K562 (cell line): ENCODE results near the gene PRDM10. TPM values are rescaled to one million over a fixed set of nuclear protein-coding genes. Genes with fewer than 3 reads are reported as not detected.

Source experiments
- ATAC-seq: fragments of 200-7000 bp; cut with Tn5 transposase; 3 replicates; pipeline ENCODE4 v1.9.1; 2020; ENCODE audit warnings: moderate library complexity
- BruUV-seq: library from RNA; stranded (reverse); fragments of 400-500 nt; replicated peaks from 2 replicates; lab custom pipeline; 2021; lab: Mats Ljungman, UMichigan
- CTCF ChIA-PET: fragments of 300-600 bp; formaldehyde crosslinking; extraction: SDS; loops from one replicate; lab custom pipeline; 2021; ENCODE audit warnings: low intra/inter-chr PET ratio; lab: Yijun Ruan, JAX
- POLR2A ChIA-PET: fragments of 300-600, 350-650 bp; sonication (Branson Sonifier 250); formaldehyde crosslinking; extraction: SDS; loops from one replicate; lab custom pipeline; 2021; ENCODE audit warnings: antibody characterized with exemption, inconsistent platforms; lab: Yijun Ruan, JAX
- DNase-seq, 4 experiments: peaks; one replicate each; pipeline versions ENCODE4 v3.0.0 to v3.0.0-alpha.2; 2011 to 2018; ENCODE audit warnings: low spot score in 3 of 4, mixed read lengths in 3 of 4; ENCODE audit errors: extremely low read depth in 1 of 4
- FAIRE-seq: peaks from 2 replicates; lab custom pipeline; 2011; peaks lifted over from hg19 to GRCh38; lab: Jason Lieb, UNC
- H2AFZ ChIP-seq: 2 replicates; pipeline ENCODE4 v1.6.0; 2011; ENCODE audit warnings: low read depth, low read length, control low read depth, inconsistent platforms
- H3K27ac ChIP-seq: fragments of 200-600 bp; 3 replicates; pipeline ENCODE4 v1.8.0; 2011; ENCODE audit warnings: low read depth, mild to moderate bottlenecking, control low read depth, inconsistent platforms, low read length, moderate library complexity, mixed read lengths; ENCODE audit errors: extremely low read depth
- H3K27me3 ChIP-seq, 2 experiments: fragments of 300-600 bp in 1 of 2; 2 replicates in 1 of 2; 3 replicates in 1 of 2; pipeline versions ENCODE4 v1.6.0 to v1.8.0; 2011; ENCODE audit warnings: inconsistent platforms in 2 of 2, low read length in 2 of 2, mild to moderate bottlenecking in 1 of 2, mixed read lengths in 1 of 2, moderate library complexity in 1 of 2; ENCODE audit not compliant: control insufficient read depth in 2 of 2, insufficient read depth in 2 of 2
- H3K36me3 ChIP-seq: fragments of 300-600 bp; 3 replicates; pipeline ENCODE4 v1.8.0; 2011; ENCODE audit warnings: mild to moderate bottlenecking, low read length, inconsistent platforms; ENCODE audit not compliant: control insufficient read depth, insufficient read depth
- H3K4me1 ChIP-seq, 2 experiments: fragments of 200-600 bp in 1 of 2; replicated peaks in 1 of 2; 2 replicates in 1 of 2; 3 replicates in 1 of 2; pipeline versions ENCODE4 v1.5.1 to v1.8.0; 2011; ENCODE audit warnings: inconsistent platforms in 2 of 2, low read length in 2 of 2, mild to moderate bottlenecking in 1 of 2, mixed read lengths in 1 of 2, moderate library complexity in 1 of 2; ENCODE audit not compliant: control insufficient read depth in 2 of 2, insufficient read depth in 2 of 2
- H3K4me2 ChIP-seq: 2 replicates; pipeline ENCODE4 v1.6.1; 2011; ENCODE audit warnings: low read length, control low read depth, inconsistent platforms, mixed read lengths; ENCODE audit not compliant: insufficient read depth
- H3K4me3 ChIP-seq: fragments of 200-600 bp; sonication (generic), shearing (Covaris generic); 2 replicates; pipeline ENCODE4 v1.5.1; 2016; ENCODE audit warnings: control low read depth, inconsistent platforms
- H3K79me2 ChIP-seq: fragments of 200-600 bp; 3 replicates; pipeline ENCODE4 v1.8.0; 2011; ENCODE audit warnings: low read length, inconsistent platforms; ENCODE audit not compliant: control insufficient read depth, insufficient read depth
- H3K9ac ChIP-seq, 2 experiments: 2 replicates each; pipeline versions ENCODE4 v1.6.0 to v1.6.1; 2011; ENCODE audit warnings: low read depth in 2 of 2, low read length in 2 of 2, control low read depth in 1 of 2, inconsistent platforms in 1 of 2, mild to moderate bottlenecking in 1 of 2, mixed read lengths in 1 of 2; ENCODE audit not compliant: insufficient read depth in 1 of 2
- H3K9me1 ChIP-seq: one replicate; pipeline ENCODE4 v1.6.0; 2011; ENCODE audit warnings: inconsistent platforms, mild to moderate bottlenecking, low read length, moderate library complexity; ENCODE audit not compliant: control insufficient read depth, insufficient read depth
- H3K9me3 ChIP-seq: replicated peaks from 2 replicates; pipeline ENCODE4 v1.5.1; 2011; ENCODE audit warnings: low read depth, low read length, inconsistent platforms; ENCODE audit not compliant: control insufficient read depth, insufficient read depth
- H4K20me1 ChIP-seq: replicated peaks from 2 replicates; pipeline ENCODE4 v1.6.1; 2011; ENCODE audit warnings: low read length, inconsistent platforms, mixed read lengths; ENCODE audit not compliant: control insufficient read depth, insufficient read depth
- BDP1 ChIP-seq: IDR thresholded peaks from 3 replicates; pipeline ENCODE4 v1.6.1; 2011; ENCODE audit not compliant: insufficient read length, insufficient read depth
- CBX2 ChIP-seq: fragments of 200-600 bp; sonication (generic); IDR thresholded peaks from one replicate; pipeline ENCODE4 v1.6.1; 2012; ENCODE audit warnings: mild to moderate bottlenecking, low read length, inconsistent platforms; ENCODE audit not compliant: insufficient read depth, poor library complexity, severe bottlenecking
- CEBPB ChIP-seq: fragments of 450-650 bp; IDR thresholded peaks from 2 replicates; pipeline ENCODE4 v1.6.1; 2016; ENCODE audit warnings: missing genetic modification characterization, missing compliant biosample characterization
- CEBPZ ChIP-seq: fragments of 150-350 bp; IDR thresholded peaks from 2 replicates; pipeline ENCODE4 v1.6.1; 2014; ENCODE audit warnings: low read depth, mild to moderate bottlenecking, low read length, borderline replicate concordance
- ELF4 ChIP-seq: fragments of 450-650 bp; formaldehyde crosslinking; IDR thresholded peaks from 2 replicates; pipeline ENCODE4 v1.4.0; 2022; ENCODE audit warnings: missing genetic modification characterization
- GATAD2B ChIP-seq: fragments of 450-650 bp; IDR thresholded peaks from 2 replicates; pipeline ENCODE4 v1.6.1; 2017; ENCODE audit warnings: mild to moderate bottlenecking, borderline replicate concordance
- NCOR1 ChIP-seq: fragments of 450-650 bp; IDR thresholded peaks from 2 replicates; pipeline ENCODE4 v1.6.1; 2016; ENCODE audit warnings: mild to moderate bottlenecking, moderate library complexity
- NFRKB ChIP-seq: fragments of 450-650 bp; IDR thresholded peaks from 2 replicates; pipeline ENCODE4 v1.6.1; 2016; ENCODE audit warnings: low read depth
- PHF21A ChIP-seq: fragments of 450-650 bp; IDR thresholded peaks from 2 replicates; pipeline ENCODE4 v1.6.1; 2017; ENCODE audit warnings: low read depth, borderline replicate concordance
- RBM34 ChIP-seq: fragments of 200-400 bp; formaldehyde crosslinking; IDR thresholded peaks from 2 replicates; pipeline ENCODE4 v1.6.1; 2018; ENCODE audit warnings: low read length, borderline replicate concordance; ENCODE audit not compliant: insufficient read depth
- SREBF1 ChIP-seq: fragments of 150-350 bp; IDR thresholded peaks from 2 replicates; pipeline ENCODE4 v1.6.1; 2014; ENCODE audit warnings: antibody characterized with exemption, low read depth, low read length, borderline replicate concordance
- TFAM ChIP-seq: fragments of 250-450 bp; sonication (Bioruptor Pico); conservative IDR thresholded peaks from 2 replicates; pipeline ENCODE4 v1.5.0; 2021; ENCODE audit warnings: mild to moderate bottlenecking, moderate library complexity
- ZBTB26 ChIP-seq: fragments of 450-650 bp; formaldehyde crosslinking; IDR thresholded peaks from 2 replicates; pipeline ENCODE4 v1.4.0; 2022; ENCODE audit warnings: missing genetic modification characterization
- WGBS: fragments of 100-300 bp; shearing (Covaris generic); methylation state at CpG from one replicate; pipeline ENCODE4 v1.1.6; 2016; ENCODE audit warnings: low coverage, mixed read lengths; ENCODE audit not compliant: insufficient coverage; ENCODE audit errors: missing lambda C conversion rate; 5-methylcytosine and 5-hydroxymethylcytosine counted together
- in situ Hi-C: fragments of 300-500 bp; cut with MboI; formaldehyde crosslinking; loops from 4 replicates; pipeline ENCODE4 v1.15.0; 2018; ENCODE audit warnings: inconsistent platforms, mixed read lengths
- intact Hi-C: fragments of 100-400 bp; cut with micrococcal nuclease; formaldehyde crosslinking; loops from 2 replicates; pipeline ENCODE4 v1.14.2; 2022
- polyA plus RNA-seq, 8 experiments: library from polyadenylated mRNA; depleted of rRNA in 4 of 8; stranded (reverse) in 5 of 8; unstranded in 3 of 8; fragments of >200 nt; fragmentation: Nextera tagmentation in 2 of 8; fragmentation: Illumina TruSeq in 1 of 8; extraction: Ambion mirVana in 2 of 8; extraction: Trizol in 1 of 8; gene quantifications; 2 replicates each; pipeline versions ENCODE4 v1.2.1 to v1.2.3, GENCODE V29; 2011 to 2014; ENCODE audit warnings: inconsistent platforms in 1 of 8, missing spikeins in 1 of 8
- total RNA-seq, 7 experiments: library from RNA; depleted of rRNA in 6 of 7; stranded (reverse); fragments of >200 nt in 6 of 7; fragmentation: Illumina TruSeq in 2 of 7; extraction: Trizol in 2 of 7; gene quantifications; 2 replicates each; pipeline versions ENCODE4 v1.2.1 to v1.2.3, GENCODE V29; 2011 to 2021; ENCODE audit warnings: low replicate concordance in 1 of 7

PRDM10 gene
- total and polyA plus RNA-seq, 9 of the 15 experiments (the other 6 are each of a cell fraction or from before 2014, with no cell fraction given), result 0.89 to 9.3 (median 4.5) TPM

GRCh38 chr11:129888451-129888850 is 114.2 kb downstream of the PRDM10 start:
- Histone ChIP-seq H3K9me3 (no peaks in the 10 kb centered on the region), H3K36me3 (peaks cover 98% of the 10 kb centered on the region), H3K9ac (no peak overlapping the region), H3K4me3 (no peak overlapping the region), H3K79me2 (peaks cover 13% of the 10 kb centered on the region), H3K4me2 (no peak overlapping the region), H3K27me3 (no peaks in the 10 kb centered on the region), H3K9me1 (peaks cover 4% of the 10 kb centered on the region), H2AFZ (no peak overlapping the region), H3K27ac (no peak overlapping the region), H4K20me1 (no peaks in the 10 kb centered on the region), H3K4me1 (no peaks in the 10 kb centered on the region)
- in situ Hi-C loops (no loop called here), intact Hi-C loops (no loop called here)
- DNase-seq (no peak), FAIRE-seq (no peak), ATAC-seq (no peak)
- 85% methylated on average over 5 of the region's 5 CpGs for WGBS
- POLR2A ChIA-PET, result no interaction called here
- no TSS peak for BruUV-seq
- TF ChIP-seq BDP1 (no peak), GATAD2B (no peak), ELF4 (CRISPR knock-in tag) (no peak), SREBF1 (no peak), NFRKB (no peak), CEBPZ (no peak), CEBPB (tag) (no peak), TFAM (CRISPR knock-in tag) (no peak), PHF21A (no peak), CBX2 (no peak), RBM34 (no peak), NCOR1 (no peak), ZBTB26 (CRISPR knock-in tag) (no peak)
- CTCF ChIA-PET, result no interaction called here
